GM12878 (cell line): ENCODE data around the gene PDRG1. TPM values are rescaled to one million over a fixed set of nuclear protein-coding genes. Genes with fewer than 3 reads are reported as not detected.

Experiments
- ATAC-seq: fragments of 200-7000 bp; cut with Tn5 transposase; 3 replicates; pipeline ENCODE4 v1.9.1; 2020; ENCODE audit warnings: mild to moderate bottlenecking, moderate library complexity
- BruUV-seq: library from RNA; stranded (reverse); fragments of 400-500 nt; replicated peaks from 2 replicates; lab custom pipeline; 2021; lab: Mats Ljungman, UMichigan
- CTCF ChIA-PET: fragments of 300-600 bp; sonication (Branson Sonifier 250); formaldehyde crosslinking; extraction: SDS; loops from one replicate; lab custom pipeline; 2021; ENCODE audit warnings: inconsistent platforms; lab: Yijun Ruan, JAX
- POLR2A ChIA-PET: fragments of 350-600 bp; formaldehyde crosslinking; extraction: SDS; loops from one replicate; lab custom pipeline; 2021; ENCODE audit warnings: inconsistent platforms; lab: Charles Lee
- RAD21 ChIA-PET: fragments of 300-600 bp; sonication (Branson Sonifier 250); formaldehyde crosslinking; loops from one replicate; lab custom pipeline; 2023; ENCODE audit warnings: antibody characterized with exemption; ENCODE audit not compliant: unreplicated experiment; lab: Charles Lee
- SMC1A ChIA-PET: fragments of 300-600 bp; sonication (Branson Sonifier 250); formaldehyde crosslinking; loops from one replicate; lab custom pipeline; 2023; ENCODE audit not compliant: unreplicated experiment, uncharacterized antibody; lab: Charles Lee
- DNase-seq: peaks from one replicate; pipeline ENCODE4 v3.0.0-alpha.2; 2011; ENCODE audit warnings: low read depth, low spot score
- FAIRE-seq: peaks from 3 replicates; lab custom pipeline; 2011; peaks lifted over from hg19 to GRCh38; lab: Jason Lieb, UNC
- H2AFZ ChIP-seq: 2 replicates; pipeline ENCODE4 v1.6.0; 2011; ENCODE audit warnings: low read depth, low read length, control low read depth; ENCODE audit not compliant: control insufficient read depth
- H3K27ac ChIP-seq: 2 replicates; pipeline ENCODE4 v1.5.1; 2011; ENCODE audit warnings: control low read depth; ENCODE audit not compliant: control insufficient read depth, insufficient read depth
- H3K27me3 ChIP-seq, 2 experiments: replicated peaks in 1 of 2; 2 replicates each; pipeline versions ENCODE4 v1.6.0 to v1.6.1; 2011; ENCODE audit warnings: low read length in 1 of 2; ENCODE audit not compliant: control insufficient read depth in 2 of 2, insufficient read depth in 2 of 2
- H3K36me3 ChIP-seq, 2 experiments: 2 replicates each; pipeline ENCODE4 v1.5.1; 2011; ENCODE audit warnings: low read length in 1 of 2; ENCODE audit not compliant: control insufficient read depth in 2 of 2, insufficient read depth in 2 of 2
- H3K4me1 ChIP-seq: 2 replicates; pipeline ENCODE4 v1.6.1; 2011; ENCODE audit warnings: mild to moderate bottlenecking, low read length, moderate library complexity, mixed read lengths; ENCODE audit not compliant: control insufficient read depth, insufficient read depth
- H3K4me2 ChIP-seq: 2 replicates; pipeline ENCODE4 v1.6.0; 2011; ENCODE audit warnings: control low read depth; ENCODE audit not compliant: control insufficient read depth, insufficient read depth
- H3K4me3 ChIP-seq: fragments of 200-600 bp; sonication (generic); 2 replicates; pipeline ENCODE4 v1.5.1; 2016
- H3K79me2 ChIP-seq: 2 replicates; pipeline ENCODE4 v1.6.0; 2011; ENCODE audit warnings: low read length; ENCODE audit not compliant: control insufficient read depth, insufficient read depth
- H3K9ac ChIP-seq: 2 replicates; pipeline ENCODE4 v1.8.0; 2011; ENCODE audit warnings: low read length, control low read depth, mixed read lengths; ENCODE audit not compliant: control insufficient read depth, insufficient read depth
- H3K9me3 ChIP-seq: replicated peaks from 3 replicates; pipeline ENCODE4 v1.5.1; 2011; ENCODE audit warnings: mild to moderate bottlenecking, low read length; ENCODE audit not compliant: control insufficient read depth, insufficient read depth
- H4K20me1 ChIP-seq: 2 replicates; pipeline ENCODE4 v1.6.0; 2011; ENCODE audit not compliant: control insufficient read depth, insufficient read depth
- ASH2L ChIP-seq: fragments of 300-600, 200-600 bp; sonication (generic); IDR thresholded peaks from 2 replicates; pipeline ENCODE4 v1.6.1; 2017; ENCODE audit warnings: low read depth, mild to moderate bottlenecking, borderline replicate concordance
- ATF7 ChIP-seq: fragments of 450-650 bp; IDR thresholded peaks from 2 replicates; pipeline ENCODE4 v1.6.1; 2016; ENCODE audit warnings: low read depth, mild to moderate bottlenecking
- CBX3 ChIP-seq: fragments of 200-600 bp; sonication (generic); IDR thresholded peaks from 2 replicates; pipeline ENCODE4 v1.6.1; 2016; ENCODE audit warnings: low read depth, borderline replicate concordance
- CEBPB ChIP-seq, 2 experiments: fragments of 150-350 bp in 1 of 2; IDR thresholded peaks; 2 replicates each; pipeline ENCODE4 v1.6.1; 2012 to 2014; ENCODE audit warnings: low read depth in 2 of 2, low read length in 2 of 2, borderline replicate concordance in 1 of 2, inconsistent platforms in 1 of 2
- ESRRA ChIP-seq: IDR thresholded peaks from 2 replicates; pipeline ENCODE4 v1.6.1; 2012; ENCODE audit warnings: mild to moderate bottlenecking, low read length, improper control_type of control experiment
- NFYB ChIP-seq: IDR thresholded peaks from 2 replicates; pipeline ENCODE4 v1.6.1; 2011; ENCODE audit warnings: low read depth, mild to moderate bottlenecking, low read length, improper control_type of control experiment, moderate library complexity; ENCODE audit not compliant: insufficient read depth
- NRF1 ChIP-seq: conservative IDR thresholded peaks from 2 replicates; pipeline ENCODE4 v1.6.1; 2011; ENCODE audit warnings: mild to moderate bottlenecking, low read depth, low read length, improper control_type of control experiment
- SPI1 ChIP-seq: IDR thresholded peaks from 2 replicates; pipeline ENCODE4 v1.6.1; 2011; ENCODE audit warnings: low read depth, mild to moderate bottlenecking, low read length, moderate library complexity, borderline replicate concordance; ENCODE audit not compliant: insufficient read depth
- TCF7 ChIP-seq: IDR thresholded peaks from 2 replicates; pipeline ENCODE4 v1.6.1; 2014; ENCODE audit warnings: antibody characterized with exemption, borderline replicate concordance
- WRNIP1 ChIP-seq: IDR thresholded peaks from 2 replicates; pipeline ENCODE4 v1.6.1; 2011; ENCODE audit warnings: low read depth, low read length, improper control_type of control experiment, borderline replicate concordance
- WGBS: methylation state at CpG from one replicate; pipeline ENCODE4 v1.1.6; 2016; ENCODE audit warnings: low lambda C conversion rate; ENCODE audit not compliant: insufficient replicate concordance, insufficient coverage; ENCODE audit errors: missing lambda C conversion rate; 5-methylcytosine and 5-hydroxymethylcytosine counted together
- in situ Hi-C: fragments of 300-500 bp; cut with MboI; formaldehyde crosslinking; loops from 9 replicates; pipeline ENCODE4 v1.14.3; 2018; ENCODE audit warnings: mixed read lengths
- intact Hi-C: fragments of 100-400 bp; cut with micrococcal nuclease; formaldehyde crosslinking; loops from one replicate; pipeline ENCODE4 v1.14.2; 2022; ENCODE audit not compliant: unreplicated experiment
- polyA plus RNA-seq, 11 experiments: library from polyadenylated mRNA; depleted of rRNA in 4 of 11; unstranded in 6 of 11; stranded (reverse) in 5 of 11; fragments of >200 nt; fragmentation: Nextera tagmentation in 4 of 11; fragmentation: Illumina TruSeq in 1 of 11; extraction: Ambion mirVana in 4 of 11; extraction: Trizol in 1 of 11; gene quantifications; 1 replicate in 1 of 11; 2 replicates in 10 of 11; pipeline versions ENCODE4 v1.2.1 to v1.2.3, GENCODE V29; 2011 to 2016; ENCODE audit warnings: inconsistent platforms in 2 of 11, missing spikeins in 2 of 11, low read depth in 1 of 11
- total RNA-seq, 4 experiments: library from RNA; depleted of rRNA in 3 of 4; stranded (reverse); fragments of >200 nt in 3 of 4; fragmentation: Illumina TruSeq in 1 of 4; extraction: Trizol in 1 of 4; gene quantifications; 2 replicates each; pipeline versions ENCODE4 v1.2.1 to v1.2.3, GENCODE V29; 2013 to 2021
- TF ChIP-seq, protein P1 (sequence below): fragments of 450-650 bp; IDR thresholded peaks from 2 replicates; pipeline ENCODE4 v1.6.1; 2016; ENCODE audit warnings: mild to moderate bottlenecking, moderate library complexity, borderline replicate concordance
- TF ChIP-seq, protein P2 (sequence below): fragments of 450-650 bp; IDR thresholded peaks from 2 replicates; pipeline ENCODE4 v1.6.1; 2014; ENCODE audit warnings: mild to moderate bottlenecking

Gene PDRG1
- total and polyA plus RNA-seq, 10 of the 15 experiments (the other 5 are each of a cell fraction or from before 2014, with no cell fraction given): 11.1 to 55.8 (median 23.3) TPM

DNA sequence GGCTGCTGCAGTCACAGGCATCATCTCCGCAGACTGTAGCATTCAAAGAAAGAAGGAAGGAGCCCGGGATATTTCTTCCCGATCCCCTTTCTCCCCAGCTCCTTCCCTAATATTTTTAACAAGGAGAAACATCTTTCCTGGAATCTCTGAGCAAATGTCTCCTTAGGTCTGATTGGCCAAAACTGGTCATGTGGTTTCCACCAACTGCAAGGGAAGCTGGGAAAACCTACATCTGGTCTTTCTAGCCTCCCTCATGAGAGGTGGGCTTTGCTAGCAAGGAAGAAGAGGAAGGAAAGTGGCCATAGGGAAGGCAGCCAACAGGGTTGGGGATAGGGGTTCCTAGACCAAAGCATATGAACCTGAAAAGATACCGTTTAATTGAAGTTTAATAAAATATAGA, 35.1 kb downstream of the PDRG1 start:
- SMC1A ChIA-PET: interaction anchor here (1.0 to 2.7 kb wide), 2 partner anchors 32 to 37 kb away, joined by 5 to 11 read pairs; no protein-coding TSS in a partner anchor
- in situ Hi-C loops: no loop called here
- ATAC-seq: no peak

DNA sequence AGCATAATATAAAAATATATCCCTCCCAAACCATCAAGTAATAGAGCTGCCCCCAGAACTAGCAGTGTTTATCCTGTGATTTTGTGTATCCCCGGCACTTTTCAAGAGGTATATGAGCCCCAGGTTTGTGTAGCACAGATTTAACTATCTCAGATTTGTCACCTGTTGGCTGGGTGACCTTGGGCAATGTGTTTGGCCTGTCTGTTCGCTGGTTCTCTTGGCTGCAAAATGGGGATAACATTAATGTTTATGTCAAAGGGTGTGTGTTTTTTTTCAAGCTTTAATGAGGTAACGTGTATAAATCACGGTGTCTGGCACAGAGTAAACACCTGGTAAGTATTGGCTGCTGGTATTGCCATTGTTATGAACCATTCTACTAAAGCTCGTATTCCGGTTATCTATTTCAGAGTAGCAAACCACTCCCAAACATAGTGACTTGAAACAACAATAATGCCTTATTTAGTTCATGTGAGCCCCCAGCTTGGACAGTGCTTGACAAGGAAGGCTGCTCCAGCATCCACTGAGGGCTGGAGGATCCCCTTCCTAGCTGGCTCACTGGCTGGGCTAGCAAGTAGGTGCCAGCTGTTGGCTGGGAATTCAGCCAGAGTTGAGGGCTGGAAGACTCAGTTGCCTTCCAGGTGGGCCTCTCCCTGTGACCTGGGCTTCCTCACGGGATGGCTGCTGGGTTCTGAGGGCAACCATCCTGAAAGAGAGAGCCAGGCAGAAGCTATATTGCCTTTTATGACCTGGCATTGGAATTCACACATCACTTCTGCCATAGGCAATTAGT, 36.2 kb downstream of the PDRG1 start:
- intact Hi-C loops: no loop called here
- POLR2A ChIA-PET: interaction anchor here (0.5 to 1.6 kb wide), 2 partner anchors 8 to 33 kb away, joined by 4 to 9 read pairs; no protein-coding TSS in a partner anchor
- FAIRE-seq: no peak
- RAD21 ChIA-PET: interaction anchor here (0.6 to 1.9 kb wide), 6 partner anchors 8 to 48 kb away, joined by 3 to 5 read pairs (median 4); no protein-coding TSS in a partner anchor
- H3K27me3 ChIP-seq: no peaks in the 10 kb centered on the region
- DNase-seq: no peak
- no peak for ATAC-seq
- no peak overlapping the region for H3K4me3 ChIP-seq
- no peaks in the 10 kb centered on the region for H3K79me2 ChIP-seq
- H3K9ac ChIP-seq: no peak overlapping the region
- SMC1A ChIA-PET: interaction anchor here (0.6 to 2.7 kb wide), 7 partner anchors 11 to 171 kb away, joined by 3 to 11 read pairs (median 3); no protein-coding TSS in a partner anchor
- H2AFZ ChIP-seq: no peak overlapping the region
- H3K36me3 ChIP-seq: no peaks in the 10 kb centered on the region
- no peak overlapping the region for H3K4me2 ChIP-seq
- 54% methylated on average over 7 of the region's 7 CpGs for WGBS
- H3K4me1 ChIP-seq: no peaks in the 10 kb centered on the region
- in situ Hi-C loops: no loop called here
- no peak overlapping the region for H3K27ac ChIP-seq
- H4K20me1 ChIP-seq: no peaks in the 10 kb centered on the region
- no peaks in the 10 kb centered on the region for H3K9me3 ChIP-seq
- CTCF ChIA-PET: interaction anchor here (0.9 to 2.5 kb wide), 4 partner anchors 19 to 60 kb away, joined by 3 to 14 read pairs (median 4); partner anchors contain the start of gene PDRG1
- BruUV-seq: no TSS peak
- TF ChIP-seq, protein P1, sequence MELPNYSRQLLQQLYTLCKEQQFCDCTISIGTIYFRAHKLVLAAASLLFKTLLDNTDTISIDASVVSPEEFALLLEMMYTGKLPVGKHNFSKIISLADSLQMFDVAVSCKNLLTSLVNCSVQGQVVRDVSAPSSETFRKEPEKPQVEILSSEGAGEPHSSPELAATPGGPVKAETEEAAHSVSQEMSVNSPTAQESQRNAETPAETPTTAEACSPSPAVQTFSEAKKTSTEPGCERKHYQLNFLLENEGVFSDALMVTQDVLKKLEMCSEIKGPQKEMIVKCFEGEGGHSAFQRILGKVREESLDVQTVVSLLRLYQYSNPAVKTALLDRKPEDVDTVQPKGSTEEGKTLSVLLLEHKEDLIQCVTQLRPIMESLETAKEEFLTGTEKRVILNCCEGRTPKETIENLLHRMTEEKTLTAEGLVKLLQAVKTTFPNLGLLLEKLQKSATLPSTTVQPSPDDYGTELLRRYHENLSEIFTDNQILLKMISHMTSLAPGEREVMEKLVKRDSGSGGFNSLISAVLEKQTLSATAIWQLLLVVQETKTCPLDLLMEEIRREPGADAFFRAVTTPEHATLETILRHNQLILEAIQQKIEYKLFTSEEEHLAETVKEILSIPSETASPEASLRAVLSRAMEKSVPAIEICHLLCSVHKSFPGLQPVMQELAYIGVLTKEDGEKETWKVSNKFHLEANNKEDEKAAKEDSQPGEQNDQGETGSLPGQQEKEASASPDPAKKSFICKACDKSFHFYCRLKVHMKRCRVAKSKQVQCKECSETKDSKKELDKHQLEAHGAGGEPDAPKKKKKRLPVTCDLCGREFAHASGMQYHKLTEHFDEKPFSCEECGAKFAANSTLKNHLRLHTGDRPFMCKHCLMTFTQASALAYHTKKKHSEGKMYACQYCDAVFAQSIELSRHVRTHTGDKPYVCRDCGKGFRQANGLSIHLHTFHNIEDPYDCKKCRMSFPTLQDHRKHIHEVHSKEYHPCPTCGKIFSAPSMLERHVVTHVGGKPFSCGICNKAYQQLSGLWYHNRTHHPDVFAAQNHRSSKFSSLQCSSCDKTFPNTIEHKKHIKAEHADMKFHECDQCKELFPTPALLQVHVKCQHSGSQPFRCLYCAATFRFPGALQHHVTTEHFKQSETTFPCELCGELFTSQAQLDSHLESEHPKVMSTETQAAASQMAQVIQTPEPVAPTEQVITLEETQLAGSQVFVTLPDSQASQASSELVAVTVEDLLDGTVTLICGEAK: no peak
- TF ChIP-seq, protein P2, sequence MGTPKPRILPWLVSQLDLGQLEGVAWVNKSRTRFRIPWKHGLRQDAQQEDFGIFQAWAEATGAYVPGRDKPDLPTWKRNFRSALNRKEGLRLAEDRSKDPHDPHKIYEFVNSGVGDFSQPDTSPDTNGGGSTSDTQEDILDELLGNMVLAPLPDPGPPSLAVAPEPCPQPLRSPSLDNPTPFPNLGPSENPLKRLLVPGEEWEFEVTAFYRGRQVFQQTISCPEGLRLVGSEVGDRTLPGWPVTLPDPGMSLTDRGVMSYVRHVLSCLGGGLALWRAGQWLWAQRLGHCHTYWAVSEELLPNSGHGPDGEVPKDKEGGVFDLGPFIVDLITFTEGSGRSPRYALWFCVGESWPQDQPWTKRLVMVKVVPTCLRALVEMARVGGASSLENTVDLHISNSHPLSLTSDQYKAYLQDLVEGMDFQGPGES: no peak
- TF ChIP-seq SPI1: no peak
- no peak for TF ChIP-seq NRF1
- no peak for TF ChIP-seq ESRRA
- TF ChIP-seq CEBPB (IDR thresholded peaks at IDR 0.05; ENCODE audit: borderline replicate concordance in 1 of 2, low read depth in 2 of 2, low read length in 2 of 2): no peak
- TF ChIP-seq CBX3: no peak

More for the DNA sequence above, 35.1 kb downstream of the PDRG1 start:
- H3K9me3 ChIP-seq: no peaks in the 10 kb centered on the region
- DNase-seq (no peak), FAIRE-seq (no peak)
- no peaks in the 10 kb centered on the region for H3K36me3 ChIP-seq
- RAD21 ChIA-PET: interaction anchor here (3.5 kb wide), 1 partner anchor 21 kb away, joined by 17 read pairs; no protein-coding TSS in a partner anchor
- H3K79me2 ChIP-seq: no peaks in the 10 kb centered on the region
- no peak overlapping the region for H3K27ac ChIP-seq
- POLR2A ChIA-PET: interaction anchor here (1.2 to 1.6 kb wide), 2 partner anchors 34 to 48 kb away, joined by 3 to 9 read pairs; no protein-coding TSS in a partner anchor
- CTCF ChIA-PET: interaction anchor here (1.1 kb wide), 1 partner anchor 22 kb away, joined by 3 read pairs; no protein-coding TSS in a partner anchor
- H3K9ac ChIP-seq: no peak overlapping the region
- no peaks in the 10 kb centered on the region for H4K20me1 ChIP-seq
- H3K4me1 ChIP-seq: no peaks in the 10 kb centered on the region
- no peak overlapping the region for H3K4me3 ChIP-seq
- BruUV-seq: no TSS peak
- TF ChIP-seq TCF7 (no peak), WRNIP1 (no peak), ATF7 (no peak), ASH2L (no peak), NFYB (peak; percentile 60; the same call in 1 of the 2 replicates)
- intact Hi-C loops: no loop called here
- H3K4me2 ChIP-seq: no peak overlapping the region
- H3K27me3 ChIP-seq: no peaks in the 10 kb centered on the region
- H2AFZ ChIP-seq: no peak overlapping the region
- 75% methylated on average over 4 of the region's 4 CpGs for WGBS
